COLO668 (cell line): ENCODE results near the gene NFATC3.
"Not testable (repeated sequence)": the region's sequence is repeated elsewhere in the genome, so short reads cannot be mapped to it uniquely, and the experiment has no call there.

ENCODE experiments used
- DNase-seq: peaks from one replicate; lab custom pipeline; 2025; ENCODE audit not compliant: unreplicated experiment; lab: John Stamatoyannopoulos, UW

The NFATC3 gene

DNA sequence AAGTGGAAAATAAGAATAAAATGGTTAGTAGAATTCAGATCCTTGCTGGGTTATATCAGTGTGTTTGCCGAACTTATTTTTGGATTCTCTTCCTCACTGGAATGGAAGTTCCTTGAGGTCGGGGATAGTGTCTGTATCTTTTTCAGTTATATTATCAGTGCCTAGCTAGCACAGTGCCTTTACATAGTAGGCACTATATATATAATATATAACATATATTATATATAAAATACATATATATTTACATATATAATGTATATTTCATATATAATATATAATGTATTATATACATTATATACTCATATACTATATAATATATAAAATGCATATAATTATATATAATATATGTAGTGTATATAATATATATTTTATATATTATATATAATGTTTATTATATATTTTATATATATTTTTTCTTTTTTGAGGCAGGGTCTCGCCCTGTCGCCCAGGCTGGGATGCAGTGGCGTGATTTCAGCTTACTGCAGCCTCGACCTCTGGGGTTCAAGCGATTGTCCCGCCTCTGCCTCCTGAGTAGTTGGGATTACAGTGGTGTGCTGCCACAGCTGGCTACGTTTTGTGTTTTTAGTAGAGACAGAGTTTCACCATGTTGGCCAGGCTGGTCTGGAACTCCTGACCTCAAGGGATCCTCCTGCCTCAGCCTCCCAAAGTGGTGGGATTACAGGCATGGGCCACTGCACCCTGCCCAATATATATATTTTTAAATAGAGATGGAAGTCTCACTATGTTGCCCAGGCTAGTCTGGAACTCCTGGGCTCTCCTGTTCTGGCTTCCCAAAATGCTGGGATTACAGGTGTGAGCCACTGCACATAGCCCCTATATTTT, 3.2 kb downstream of the NFATC3 start:
- no peak for DNase-seq

- DNase-seq: no peak
Observed at GRCh38 chr16:68089067-68089466, 3.9 kb downstream of the NFATC3 start.

- DNase-seq: no peak
Observed at GRCh38 chr16:68090130-68090529, 5.0 kb downstream of the NFATC3 start.

DNA sequence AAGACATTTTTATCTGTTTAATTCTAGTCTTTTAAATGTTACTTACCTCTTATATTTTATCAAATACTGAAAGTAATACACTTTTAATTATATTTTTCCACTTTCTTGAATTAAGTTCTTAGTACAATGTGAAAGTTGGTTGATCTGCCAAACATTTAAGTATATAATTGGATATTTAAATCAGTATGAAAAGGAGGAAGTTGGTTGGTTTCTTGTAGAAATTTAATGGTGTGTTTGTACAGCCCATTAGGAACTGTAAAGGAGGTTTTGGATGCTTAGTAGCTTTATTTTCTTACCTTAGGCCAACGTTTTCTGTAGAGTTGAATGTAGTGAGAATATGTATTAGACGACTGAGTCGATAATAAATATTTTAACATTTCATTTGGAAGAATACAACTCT, 5.4 kb downstream of the NFATC3 start:
- DNase-seq: no peak

DNA sequence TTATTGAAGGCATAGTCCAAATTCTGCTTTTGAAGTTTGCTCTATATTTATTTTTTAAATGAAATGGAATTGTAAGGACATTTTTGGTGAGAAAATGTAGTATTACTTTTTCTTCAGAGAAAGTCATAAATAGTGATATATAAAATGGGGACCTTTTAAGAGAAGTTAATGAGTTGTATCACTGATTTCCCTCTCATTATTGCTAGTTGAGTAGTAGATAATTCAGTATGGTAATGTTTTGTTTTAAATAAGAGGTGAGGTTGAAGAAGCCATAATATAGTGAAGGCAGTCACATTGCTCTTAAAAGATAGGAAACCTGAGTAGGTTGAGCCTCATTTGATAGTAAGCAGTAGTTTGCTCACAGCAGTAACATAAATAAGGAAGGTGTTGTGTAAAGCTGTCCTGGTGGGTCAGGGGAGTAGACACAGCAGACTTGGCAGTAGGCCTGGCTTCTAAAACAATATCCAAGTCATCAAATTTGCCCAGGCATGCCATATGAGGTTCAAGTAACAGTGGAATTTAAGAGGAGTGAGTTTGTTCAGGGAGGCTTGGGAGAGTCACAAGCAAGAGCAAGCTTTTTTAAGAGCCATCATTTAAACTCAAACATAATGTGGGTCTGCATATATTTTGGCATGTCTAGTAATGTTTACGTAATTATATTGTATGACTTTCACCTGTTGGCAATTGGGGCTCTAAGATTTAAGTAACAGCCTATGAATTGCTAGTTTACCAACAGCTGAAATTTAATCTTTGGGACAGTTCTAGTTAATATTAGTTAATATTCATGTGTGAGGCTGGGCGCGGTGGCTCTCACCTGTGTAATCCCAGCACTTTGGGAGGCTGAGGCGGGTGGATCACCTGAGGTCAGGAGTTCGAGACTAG, 6.5 kb downstream of the NFATC3 start:
- DNase-seq: peak; percentile 12

DNA sequence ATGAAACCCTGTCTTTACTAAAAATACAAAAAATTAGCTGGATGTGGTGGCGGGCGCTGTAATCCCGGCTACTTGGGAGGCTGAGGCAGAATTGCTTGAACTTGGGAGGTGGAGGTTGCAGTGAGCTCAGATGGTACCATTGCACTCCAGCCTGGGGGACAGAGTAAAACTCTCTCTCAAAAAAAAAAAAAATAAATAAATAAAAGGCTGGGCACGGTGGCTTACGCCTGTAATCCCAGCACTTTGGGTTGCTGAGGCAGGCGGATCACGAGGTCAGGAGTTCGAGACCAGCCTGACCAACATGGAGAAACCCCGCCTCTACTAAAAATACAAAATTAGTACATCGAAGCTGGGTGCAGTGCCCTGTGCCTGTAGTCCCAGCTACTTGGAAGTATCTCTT, 7.1 kb downstream of the NFATC3 start:
- not testable (repeated sequence) for DNase-seq

GRCh38 chr16:68093816-68094613, 8.8 kb downstream of the NFATC3 start:
- DNase-seq: no peak

- no peak for DNase-seq
Observed at GRCh38 chr16:68094614-68094934, 9.4 kb downstream of the NFATC3 start.

GRCh38 chr16:68096491-68096890, 11.3 kb downstream of the NFATC3 start:
- no peak for DNase-seq

DNA sequence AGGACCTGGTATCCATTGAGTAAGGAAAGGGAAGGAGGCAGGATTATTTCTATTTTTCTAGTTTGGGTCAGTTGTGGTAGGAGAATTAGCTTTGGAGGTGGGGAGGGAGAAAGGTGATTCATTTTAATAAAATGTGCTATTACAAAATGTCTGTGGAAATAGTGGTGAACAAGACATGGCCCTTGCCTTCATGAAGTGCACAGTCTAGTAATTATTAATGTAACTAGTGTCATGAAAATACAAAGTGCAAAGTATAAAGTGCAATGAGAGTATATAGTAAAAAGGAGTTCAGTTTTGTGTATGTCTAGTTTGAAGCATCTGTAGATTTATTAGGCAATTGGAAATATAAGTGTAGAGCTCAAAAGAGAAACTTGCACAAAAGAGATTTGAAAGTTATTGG, 11.9 kb downstream of the NFATC3 start:
- no peak for DNase-seq

- DNase-seq: no peak
Observed at GRCh38 chr16:68097895-68098294, 12.7 kb downstream of the NFATC3 start.

GRCh38 chr16:68100488-68100887, 15.3 kb downstream of the NFATC3 start:
- DNase-seq: no peak

DNA sequence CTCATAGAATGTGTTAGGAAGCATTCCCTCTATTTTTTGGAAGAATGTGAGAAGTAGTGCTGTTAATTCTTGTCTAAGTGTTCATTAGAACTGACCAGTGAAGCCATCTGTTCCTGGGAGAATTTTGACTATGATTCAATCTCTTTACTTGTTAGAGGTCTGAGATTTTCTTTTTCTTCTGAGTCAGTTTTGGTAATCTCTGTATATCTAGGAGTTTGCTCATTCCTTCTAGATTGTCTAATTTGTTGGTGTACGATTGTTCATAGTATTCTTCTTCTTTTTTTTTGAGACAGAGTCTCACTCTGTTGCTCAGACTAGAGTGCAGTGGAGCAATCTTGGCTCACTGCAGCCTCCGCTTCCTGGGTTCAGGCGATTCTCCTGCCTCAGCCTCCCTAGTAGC, 20.4 kb downstream of the NFATC3 start:
- DNase-seq: no peak

DNA sequence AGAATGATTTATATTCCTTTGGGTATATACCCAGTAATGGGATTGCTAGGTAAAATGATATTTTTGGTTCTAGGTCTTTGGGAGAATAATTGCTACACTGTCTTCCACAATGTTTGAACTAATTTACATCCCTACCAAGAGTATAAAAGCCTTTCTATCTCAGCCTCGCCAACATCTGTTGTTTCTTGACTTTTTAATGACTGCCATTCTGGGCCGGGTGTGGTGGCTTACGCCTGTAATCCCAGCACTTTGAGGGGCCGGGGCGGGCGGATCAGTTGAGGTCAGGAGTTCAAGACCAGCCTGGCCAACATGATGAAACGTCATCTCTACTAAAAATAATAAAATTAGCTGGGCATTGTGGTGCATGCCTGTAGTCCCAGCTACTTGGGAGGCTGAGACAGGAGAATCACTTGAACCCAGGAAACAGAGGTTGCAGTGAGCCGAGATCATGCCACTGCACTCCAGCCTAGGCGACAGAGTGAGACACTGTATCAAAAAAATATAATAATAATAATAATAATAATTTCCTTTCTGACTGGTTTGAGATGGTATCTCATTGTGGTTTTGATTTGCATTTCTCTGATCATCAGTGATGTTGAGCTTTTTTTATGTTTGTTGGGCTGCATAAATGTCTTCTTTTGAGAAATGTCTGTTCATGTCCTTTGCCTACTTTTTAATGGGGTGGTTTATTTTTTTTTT, 22.2 kb downstream of the NFATC3 start:
- not testable (repeated sequence) for DNase-seq

DNA sequence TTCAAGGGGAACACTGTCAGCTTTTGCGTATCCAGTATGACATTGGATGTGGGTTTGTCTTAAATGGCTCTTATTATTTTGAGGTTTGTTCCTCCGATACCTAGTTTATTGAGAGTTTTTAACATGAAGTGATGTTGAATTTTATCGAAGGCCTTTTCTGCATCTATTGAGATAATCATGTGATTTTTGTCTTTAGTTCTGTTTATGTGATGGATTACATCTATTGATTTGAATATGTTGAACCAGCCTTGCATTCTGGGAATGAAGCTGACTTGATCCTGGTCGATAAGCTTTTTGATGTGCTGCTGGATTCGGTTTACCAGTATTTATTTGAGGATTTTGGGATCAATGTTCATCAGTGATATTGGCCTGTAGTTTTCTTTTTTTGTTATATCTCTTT, 24.0 kb downstream of the NFATC3 start:
- not testable (repeated sequence) for DNase-seq

GRCh38 chr16:68110611-68111010, 25.4 kb downstream of the NFATC3 start:
- not testable (repeated sequence) for DNase-seq

DNA sequence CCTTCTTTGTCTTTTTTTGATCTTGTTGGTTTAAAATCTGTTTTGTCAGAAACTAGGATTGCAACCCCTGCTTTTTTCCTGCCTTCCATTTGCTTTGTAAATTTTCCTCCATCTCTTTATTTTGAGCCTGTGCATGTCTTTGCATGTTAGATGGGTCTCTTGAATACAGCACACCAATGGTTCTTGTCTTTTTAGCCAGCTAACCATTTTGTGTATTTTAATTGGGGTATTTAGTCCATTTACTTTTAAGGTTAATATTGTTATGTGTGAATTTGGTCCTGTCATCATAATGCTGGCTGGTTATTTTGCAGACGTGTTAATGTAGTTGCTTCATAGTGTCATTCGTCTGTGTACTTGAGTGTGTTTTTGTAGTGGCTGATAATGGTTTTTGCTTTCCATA, 26.2 kb downstream of the NFATC3 start:
- no peak for DNase-seq

- DNase-seq: no peak
Observed at GRCh38 chr16:68113059-68113761, 28.0 kb downstream of the NFATC3 start.

- DNase-seq: no peak
Observed at GRCh38 chr16:68113765-68114240, 28.6 kb downstream of the NFATC3 start.

GRCh38 chr16:68114939-68115338, 29.8 kb downstream of the NFATC3 start:
- DNase-seq: not testable (repeated sequence)
